ENCODE data around the gene BCAP29.

The BCAP29 gene

GRCh38 chr7:107582875-107583274 is 2.8 kb downstream of the BCAP29 start:
- TF ChIP-seq CREB1 (IDR thresholded peaks at IDR 0.05; ENCODE audit: low read depth) = no peak
- TF ChIP-seq CEBPB (IDR thresholded peaks at IDR 0.05) = no peak
- no peak for TF ChIP-seq NFIC (IDR thresholded peaks at IDR 0.05)
- no peak for TF ChIP-seq TAF1 (IDR thresholded peaks at IDR 0.05; ENCODE audit: low read depth)
- TF ChIP-seq RAD21 (IDR thresholded peaks at IDR 0.05; ENCODE audit: low read depth) = no peak
- no peak for TF ChIP-seq FOXM1 (IDR thresholded peaks at IDR 0.05; ENCODE audit: borderline replicate concordance, low read depth)
- no peak for TF ChIP-seq EP300 (IDR thresholded peaks at IDR 0.05; ENCODE audit: borderline replicate concordance)
- TF ChIP-seq TEAD4 (IDR thresholded peaks at IDR 0.05) = no peak
- TF ChIP-seq ZBTB7A (IDR thresholded peaks at IDR 0.05; ENCODE audit: low read depth) = no peak
- no peak for TF ChIP-seq TCF12 (IDR thresholded peaks at IDR 0.05; ENCODE audit: low read depth)
- TF ChIP-seq EGR1 (IDR thresholded peaks at IDR 0.05) = no peak
- TF ChIP-seq, protein P1, sequence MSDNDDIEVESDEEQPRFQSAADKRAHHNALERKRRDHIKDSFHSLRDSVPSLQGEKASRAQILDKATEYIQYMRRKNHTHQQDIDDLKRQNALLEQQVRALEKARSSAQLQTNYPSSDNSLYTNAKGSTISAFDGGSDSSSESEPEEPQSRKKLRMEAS (IDR thresholded peaks at IDR 0.05) = no peak
- no peak for TF ChIP-seq REST (IDR thresholded peaks at IDR 0.05; ENCODE audit: low read depth)

GRCh38 chr7:107584716-107585115 is 4.7 kb downstream of the BCAP29 start:
- TF ChIP-seq REST (IDR thresholded peaks at IDR 0.05; ENCODE audit: low read depth) = no peak
- no peak for TF ChIP-seq YY1 (IDR thresholded peaks at IDR 0.05; ENCODE audit: low read depth)
- no peak for TF ChIP-seq EGR1 (IDR thresholded peaks at IDR 0.05)
- TF ChIP-seq EP300 (IDR thresholded peaks at IDR 0.05; ENCODE audit: borderline replicate concordance) = no peak
- no peak for TF ChIP-seq TCF12 (IDR thresholded peaks at IDR 0.05; ENCODE audit: low read depth)
- TF ChIP-seq TAF1 (IDR thresholded peaks at IDR 0.05; ENCODE audit: low read depth) = no peak
- TF ChIP-seq USF1 (IDR thresholded peaks at IDR 0.05) = no peak

GRCh38 chr7:107588529-107589130 is 8.6 kb downstream of the BCAP29 start:
- TF ChIP-seq TAF1 (IDR thresholded peaks at IDR 0.05; ENCODE audit: low read depth) (no peak), CREB1 (IDR thresholded peaks at IDR 0.05; ENCODE audit: low read depth) (no peak), YY1 (IDR thresholded peaks at IDR 0.05; ENCODE audit: low read depth) (no peak), TCF12 (IDR thresholded peaks at IDR 0.05; ENCODE audit: low read depth) (no peak)
- TF ChIP-seq, protein P1 (IDR thresholded peaks at IDR 0.05) = no peak

DNA sequence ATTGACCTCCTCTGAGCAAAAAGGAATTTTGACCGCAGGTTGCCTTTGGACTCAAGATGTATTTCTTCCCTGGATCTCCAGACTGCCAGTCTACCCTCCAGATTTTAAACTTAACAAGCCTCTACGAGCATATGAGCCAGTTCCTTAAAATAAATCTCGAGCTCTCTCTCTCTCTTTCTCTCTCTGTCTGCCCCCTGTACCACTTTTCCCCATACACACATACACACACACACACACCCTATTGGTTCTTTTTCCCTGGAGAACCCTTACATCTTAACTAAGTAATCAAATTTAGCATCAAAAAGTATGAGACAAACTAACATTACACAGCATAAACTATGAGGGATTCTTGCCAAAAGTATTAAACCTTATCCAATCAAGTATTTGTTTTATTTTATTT is 11.4 kb downstream of the BCAP29 start:
- no peak for TF ChIP-seq USF1 (IDR thresholded peaks at IDR 0.05)
- TF ChIP-seq TAF1 (IDR thresholded peaks at IDR 0.05; ENCODE audit: low read depth) = no peak

- TF ChIP-seq EP300 (IDR thresholded peaks at IDR 0.05; ENCODE audit: borderline replicate concordance) (no peak), CEBPB (IDR thresholded peaks at IDR 0.05) (no peak), YY1 (IDR thresholded peaks at IDR 0.05; ENCODE audit: low read depth) (no peak), USF1 (IDR thresholded peaks at IDR 0.05) (no peak), TAF1 (IDR thresholded peaks at IDR 0.05; ENCODE audit: low read depth) (no peak), TEAD4 (IDR thresholded peaks at IDR 0.05) (no peak), NFIC (IDR thresholded peaks at IDR 0.05) (no peak), REST (IDR thresholded peaks at IDR 0.05; ENCODE audit: low read depth) (no peak), EGR1 (IDR thresholded peaks at IDR 0.05) (no peak), FOXM1 (IDR thresholded peaks at IDR 0.05; ENCODE audit: borderline replicate concordance, low read depth) (no peak), CREB1 (IDR thresholded peaks at IDR 0.05; ENCODE audit: low read depth) (no peak)
Observed at GRCh38 chr7:107592361-107593024, 12.4 kb downstream of the BCAP29 start.

Data from Ishikawa (cell line).